Activated gamma-delta T cell treated with Interleukin-2 at 50 U/mL for 16 hours (primary cell): ENCODE results near the gene HSPB2.
"Not testable (repeated sequence)": the region's sequence is repeated elsewhere in the genome, so short reads cannot be mapped to it uniquely, and the experiment has no call there.

Source experiments
- DNase-seq: peaks from one replicate; pipeline ENCODE4 v3.0.0-alpha.2; 2020

HSPB2 gene, protein sequence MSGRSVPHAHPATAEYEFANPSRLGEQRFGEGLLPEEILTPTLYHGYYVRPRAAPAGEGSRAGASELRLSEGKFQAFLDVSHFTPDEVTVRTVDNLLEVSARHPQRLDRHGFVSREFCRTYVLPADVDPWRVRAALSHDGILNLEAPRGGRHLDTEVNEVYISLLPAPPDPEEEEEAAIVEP

DNA sequence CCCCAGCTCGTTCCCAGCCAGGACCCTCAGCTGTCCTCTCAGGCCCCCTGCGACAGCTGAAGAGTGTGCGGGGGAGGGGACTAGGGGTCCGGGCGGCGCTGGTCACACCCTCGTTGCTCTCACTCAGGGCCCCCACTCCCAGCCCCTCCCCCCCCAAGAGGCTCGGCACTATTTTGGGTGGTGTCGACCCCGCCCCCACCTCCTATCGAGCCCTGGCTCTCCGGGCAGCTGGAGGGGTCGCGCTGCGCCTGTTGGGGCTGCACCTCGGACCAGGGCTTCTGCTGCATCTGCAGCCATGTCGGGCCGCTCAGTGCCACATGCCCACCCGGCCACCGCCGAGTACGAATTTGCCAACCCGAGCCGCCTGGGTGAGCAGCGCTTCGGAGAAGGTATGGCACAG lies at the start of gene HSPB2:
HSPB2 (plus strand) TSS at position 200 of the 400 bp plus-strand sequence; CDS start at position 296, 96 bp downstream.
- DNase-seq = no peak

DNA sequence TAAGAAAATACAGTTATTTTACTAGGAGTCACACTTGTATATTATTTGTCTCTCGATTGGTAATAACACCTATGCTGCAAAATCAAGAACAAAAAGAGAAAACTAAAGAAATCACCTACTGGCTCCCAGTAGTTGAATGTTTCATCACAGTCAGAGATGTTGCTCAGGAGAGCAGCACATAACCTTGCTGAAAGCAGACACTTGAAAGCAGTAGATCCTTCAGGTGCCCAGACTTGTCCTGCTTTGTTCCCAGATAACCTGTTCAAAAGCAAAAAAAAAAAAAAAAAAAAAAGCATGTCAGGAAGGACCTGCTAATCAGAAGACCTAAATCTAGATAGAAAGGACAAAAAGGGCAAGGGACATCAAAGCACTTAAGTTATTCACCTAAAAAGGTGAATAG lies 42.4 kb upstream of the HSPB2 start:
- no peak for DNase-seq

DNA sequence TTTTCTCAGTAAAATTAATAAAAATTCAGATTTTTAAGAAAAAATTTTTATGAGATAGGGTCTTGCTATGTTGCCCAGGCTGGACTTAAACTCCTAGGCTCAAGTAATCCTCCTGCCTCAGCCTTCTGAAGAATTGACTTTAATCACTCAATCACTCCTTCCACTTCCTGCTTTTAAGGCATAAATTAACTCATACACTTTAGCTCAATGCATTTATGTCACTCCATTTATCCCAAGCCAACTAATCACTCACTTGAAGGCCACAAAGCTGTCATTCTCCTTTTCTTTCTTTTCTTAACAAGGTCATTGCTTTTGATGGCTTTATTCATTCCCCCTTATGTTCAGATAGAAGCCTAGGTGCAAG lies 42.0 kb upstream of the HSPB2 start:
- DNase-seq = no peak

DNA sequence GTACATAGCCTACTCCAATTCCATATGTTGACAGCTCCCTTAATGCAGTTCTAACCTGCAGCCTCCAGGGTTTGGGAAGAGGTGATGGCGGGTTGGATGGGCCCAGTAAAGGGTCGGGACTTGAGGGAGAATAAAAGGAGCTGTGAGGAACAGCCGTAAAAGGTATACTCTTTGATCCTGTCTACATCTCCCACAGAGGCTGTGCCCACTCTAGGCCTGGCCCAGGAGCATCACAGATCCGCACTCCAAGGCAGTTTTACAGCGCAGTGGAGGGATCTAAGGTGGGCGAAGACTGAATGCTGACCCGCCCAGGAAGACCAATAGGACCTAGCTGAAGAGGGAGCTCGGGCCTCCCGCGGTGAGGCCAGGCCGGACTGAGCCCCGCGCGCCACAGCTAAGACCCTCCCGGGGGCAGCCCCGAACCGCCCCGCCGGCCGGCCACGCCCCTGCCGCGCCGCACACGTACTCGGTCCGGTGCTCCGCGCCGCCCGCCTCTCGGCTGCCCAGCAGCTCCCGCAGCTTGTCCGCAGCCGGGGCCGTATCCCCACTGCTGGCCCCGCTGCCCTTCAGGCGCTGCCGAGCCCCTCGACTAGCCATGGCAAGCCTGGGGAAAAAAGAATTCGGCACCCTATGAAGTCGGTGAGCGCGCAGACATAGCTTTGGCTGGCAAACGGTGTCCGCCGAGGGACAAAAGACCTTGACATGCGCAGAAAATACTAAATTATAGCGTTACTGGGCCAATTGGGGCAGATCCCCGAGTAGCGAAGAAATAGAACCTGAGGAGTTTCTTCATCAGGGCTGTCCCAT lies 41.4 kb upstream of the HSPB2 start, which contains the start of gene ALG9:
ALG9 (minus strand) TSS at position 696 of the 807 bp plus-strand sequence; CDS start at position 597, 99 bp downstream.
- DNase-seq = peak; percentile 93

DNA sequence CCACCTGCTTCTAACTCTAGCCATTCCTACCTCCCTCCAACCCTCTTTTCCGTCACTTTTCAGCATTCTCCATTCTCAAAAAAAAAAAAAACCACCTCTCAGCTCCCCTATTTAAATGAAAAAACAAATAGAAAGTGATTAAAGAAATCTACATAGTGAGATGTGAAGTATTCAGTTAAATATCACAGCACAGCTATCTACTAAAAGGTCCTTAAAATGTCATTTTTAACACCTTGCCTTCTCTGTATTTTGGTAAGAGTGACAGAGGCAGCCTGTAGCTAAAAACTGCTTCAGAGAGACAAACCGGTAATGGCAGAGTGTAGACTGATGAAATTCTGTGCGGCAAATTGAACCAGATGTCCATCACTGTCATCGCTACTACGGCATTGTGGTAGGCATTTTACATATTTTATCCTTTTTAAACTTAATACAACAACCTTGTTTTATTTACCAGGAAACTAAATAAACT lies 40.8 kb upstream of the HSPB2 start:
- no peak for DNase-seq

DNA sequence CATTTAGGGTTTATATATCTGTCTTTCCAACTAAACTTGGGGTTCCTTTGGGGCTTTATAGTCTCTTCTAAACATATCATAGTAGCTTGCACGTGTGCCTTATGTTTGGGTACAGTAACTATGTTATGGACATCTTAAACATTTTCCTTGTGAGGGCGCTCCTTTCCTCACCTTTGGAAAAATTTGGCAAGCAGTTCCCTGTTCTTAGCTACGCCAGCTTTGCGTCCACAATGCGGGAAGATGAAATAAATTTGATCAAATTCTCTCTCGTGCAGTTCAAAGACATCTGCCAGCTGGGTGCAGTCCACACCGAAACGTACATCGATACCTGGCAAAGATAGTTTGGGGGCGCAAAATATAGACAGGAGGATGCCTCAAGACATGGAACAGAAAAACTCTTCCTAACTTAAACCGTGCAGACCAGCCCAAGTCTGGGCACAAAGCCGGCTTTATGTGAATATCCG lies 34.1 kb upstream of the HSPB2 start:
- no peak for DNase-seq

DNA sequence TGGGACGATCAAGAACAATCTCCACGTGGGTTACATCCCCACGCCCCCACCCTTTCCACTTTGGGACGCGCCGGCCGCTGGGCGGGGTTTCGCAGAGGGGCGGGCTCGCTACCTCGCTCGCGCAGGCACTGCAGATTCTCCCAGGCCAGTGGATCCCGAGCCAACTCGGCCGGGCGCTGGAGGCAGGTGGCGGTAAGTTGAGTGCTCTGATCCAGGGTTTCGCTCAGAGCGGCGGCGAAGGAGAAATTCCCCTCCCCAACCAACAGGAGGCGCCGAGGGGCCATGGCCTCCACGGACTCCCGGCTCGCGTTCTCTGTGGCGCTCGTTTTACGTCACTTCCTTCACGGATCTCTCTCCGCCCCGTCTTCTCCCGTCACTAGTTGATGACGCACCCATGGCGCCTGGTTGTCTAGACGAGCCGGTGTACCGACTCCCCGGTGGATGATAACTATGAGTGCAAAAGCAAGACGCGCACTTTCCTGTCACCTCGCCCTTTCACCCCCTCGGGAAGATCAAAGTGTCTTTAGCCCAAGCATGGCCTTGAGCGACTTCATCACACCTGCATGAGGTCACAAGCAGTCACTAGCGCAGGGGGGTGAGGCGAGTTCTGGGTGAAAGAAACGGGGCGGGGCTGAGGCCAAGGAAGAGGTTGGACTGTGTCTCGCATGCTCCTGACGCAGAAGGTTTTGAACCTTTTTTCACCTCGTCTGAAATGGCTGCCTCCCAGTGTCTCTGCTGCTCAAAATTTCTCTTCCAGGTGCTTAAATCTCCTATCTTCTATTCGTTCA lies 33.5 kb upstream of the HSPB2 start, which contains the start of the genes CFAP68 and FDXACB1:
CFAP68 (plus strand) TSS at position 693 of the 788 bp plus-strand sequence; CDS start at position 713, 20 bp downstream.
FDXACB1 (minus strand) TSS at position 317 of the 788 bp plus-strand sequence; CDS start at position 284, 33 bp downstream.
- DNase-seq = peak; percentile 93

DNA sequence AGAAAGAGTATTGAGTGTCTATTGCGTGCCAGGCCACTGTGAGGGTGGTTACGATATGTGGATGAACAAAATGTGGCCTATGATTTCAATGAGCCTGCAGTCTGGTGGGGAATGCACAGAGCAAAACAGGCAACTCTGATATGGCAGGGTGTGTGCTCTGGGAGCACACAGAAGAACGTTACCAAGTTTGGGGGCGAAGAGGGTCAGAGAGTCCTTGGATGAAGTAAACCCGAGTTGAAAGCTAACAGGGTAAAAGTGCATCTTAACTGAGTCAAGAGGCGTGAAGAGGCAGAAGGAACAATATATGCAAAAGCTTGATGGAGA lies 32.9 kb upstream of the HSPB2 start:
- no peak for DNase-seq

DNA sequence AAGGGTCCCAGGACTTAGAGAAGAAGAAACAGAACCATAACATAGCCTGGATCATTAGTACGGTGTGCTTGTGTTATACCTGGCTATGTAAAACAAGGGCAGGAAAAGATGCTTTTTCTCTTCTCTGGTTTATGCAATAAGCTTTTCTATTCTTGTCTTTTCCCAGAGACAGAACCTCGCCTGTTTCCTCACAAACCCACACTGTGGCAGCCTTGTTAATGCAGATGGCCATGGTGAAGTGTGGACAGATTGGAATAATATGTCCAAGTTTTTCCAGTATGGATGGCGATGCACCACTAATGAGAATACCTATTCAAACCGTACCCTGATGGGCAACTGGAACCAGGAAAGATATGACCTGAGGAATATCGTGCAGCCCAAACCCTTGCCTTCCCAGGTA lies 30.3 kb upstream of the HSPB2 start:
- no peak for DNase-seq

DNA sequence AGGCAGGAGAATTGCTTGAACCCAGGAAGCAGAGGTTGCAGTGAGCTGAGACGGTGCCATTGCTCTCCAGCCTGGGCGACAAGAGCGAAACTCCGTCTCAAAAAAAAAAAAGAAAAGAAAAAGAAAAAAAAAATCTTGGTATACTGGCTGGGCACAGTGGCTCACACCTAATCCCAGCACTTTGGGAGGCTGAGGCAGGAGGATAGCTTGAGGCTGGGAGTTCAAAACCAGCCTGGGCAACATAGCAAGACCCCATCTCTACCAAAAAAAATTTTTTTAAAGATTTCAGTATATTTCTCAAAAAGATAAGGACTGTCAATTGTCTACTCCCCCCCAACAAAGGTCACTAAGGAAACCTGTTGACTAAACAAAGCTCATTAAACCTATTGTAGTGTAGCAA lies 27.5 kb upstream of the HSPB2 start:
- DNase-seq = not testable (repeated sequence)

DNA sequence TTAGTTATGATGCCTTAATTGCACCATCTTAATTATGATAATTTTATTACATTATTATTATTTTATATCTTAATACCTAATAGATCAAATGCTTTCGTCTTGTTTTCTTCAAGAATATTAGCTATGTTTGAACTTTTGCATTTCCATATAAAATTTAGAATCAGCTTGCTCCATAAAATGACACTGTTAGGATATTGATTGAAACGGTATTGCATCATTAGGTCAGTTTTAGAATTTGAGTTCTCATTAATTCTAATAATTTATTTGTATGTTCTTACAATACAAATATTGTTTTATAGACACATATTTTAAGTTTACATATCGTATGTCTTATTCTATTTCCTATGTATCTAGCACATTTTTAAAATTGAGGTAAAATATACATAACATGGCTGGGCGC lies 26.5 kb upstream of the HSPB2 start:
- DNase-seq = no peak

DNA sequence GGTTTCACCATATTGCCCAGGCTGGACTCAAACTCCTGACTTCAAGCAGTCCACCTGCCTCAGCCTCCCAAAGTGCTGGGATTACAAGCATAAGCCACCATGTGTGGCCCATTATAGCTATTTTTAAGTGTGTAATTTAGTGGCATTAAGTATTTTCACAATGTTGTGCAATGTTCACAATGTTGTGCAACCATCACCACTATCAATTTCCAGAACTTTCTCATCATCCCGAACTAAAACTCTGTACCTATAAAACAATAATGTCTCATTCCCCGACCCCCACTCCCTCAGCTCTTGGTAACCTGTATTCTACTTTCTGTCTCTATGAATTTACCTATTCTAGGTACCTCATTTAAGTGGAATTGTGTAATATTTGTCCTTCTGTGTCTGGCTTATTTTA lies 25.7 kb upstream of the HSPB2 start:
- DNase-seq = no peak

DNA sequence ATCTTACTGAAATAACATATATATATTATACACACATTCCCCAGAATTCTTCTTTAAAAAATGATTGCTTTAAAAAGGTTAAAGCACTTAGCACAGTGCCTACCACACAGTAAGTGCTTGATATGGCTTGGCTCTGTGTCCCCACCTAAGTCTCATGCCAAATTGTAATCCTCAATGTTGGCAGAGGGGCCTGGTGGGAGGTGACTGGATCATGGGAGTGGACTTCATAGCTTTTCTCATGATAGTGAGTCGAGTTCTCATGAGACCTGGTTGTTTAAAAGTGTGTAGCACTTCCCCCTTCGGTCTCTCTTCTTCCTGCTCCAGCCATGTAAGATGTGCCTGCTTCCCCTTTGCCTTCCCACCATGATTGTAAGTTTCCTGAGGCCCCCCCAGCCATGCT lies 7.1 kb upstream of the HSPB2 start:
- DNase-seq = no peak

DNA sequence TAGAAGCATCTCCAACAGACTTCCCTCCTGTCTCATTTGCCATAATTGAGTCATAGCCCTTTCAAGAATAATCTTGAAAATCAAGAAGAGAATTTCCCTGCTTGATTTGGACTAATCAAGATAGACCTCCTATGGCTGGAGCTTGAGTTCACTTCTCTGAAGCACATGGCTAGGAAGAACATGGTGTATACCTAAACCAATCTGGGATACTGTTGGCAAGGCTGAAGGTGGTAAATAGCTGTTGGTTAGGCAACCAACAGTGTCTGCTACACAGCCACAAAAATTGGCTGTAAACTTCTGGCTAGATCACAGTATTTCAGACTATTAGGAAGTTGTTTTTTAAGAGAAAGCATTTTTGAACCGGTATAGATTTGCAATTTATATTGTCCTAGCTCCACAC lies 5.9 kb upstream of the HSPB2 start:
- DNase-seq = no peak

DNA sequence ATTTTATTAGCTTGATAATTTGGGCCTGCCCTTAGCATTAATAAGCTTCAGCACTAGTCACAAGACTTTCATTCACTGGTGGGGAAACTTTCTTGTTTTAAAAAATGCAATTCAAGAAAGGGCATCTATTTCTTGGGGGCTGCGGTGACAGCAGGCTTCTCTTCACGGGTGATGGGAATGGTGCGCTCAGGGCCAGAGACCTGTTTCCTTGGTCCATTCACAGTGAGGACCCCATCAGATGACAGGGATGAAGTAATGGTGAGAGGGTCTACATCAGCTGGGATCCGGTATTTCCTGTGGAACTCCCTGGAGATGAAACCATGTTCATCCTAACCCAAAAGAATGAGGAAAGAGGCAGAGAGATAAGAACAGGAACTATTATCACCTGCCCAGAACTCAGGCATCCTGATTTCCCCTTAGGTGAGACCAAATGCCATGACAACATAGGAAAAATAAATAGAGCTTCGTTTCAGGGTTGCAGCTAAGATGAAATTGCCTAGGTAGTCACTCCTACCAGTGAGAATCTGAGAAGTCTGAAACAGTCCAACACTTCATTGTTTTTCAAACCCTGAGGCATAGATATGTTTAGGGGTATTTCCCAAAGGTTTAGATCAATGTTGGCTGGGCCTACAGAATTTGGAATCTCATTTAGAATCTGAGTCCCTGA lies 3.8 kb upstream of the HSPB2 start:
- no peak for DNase-seq

DNA sequence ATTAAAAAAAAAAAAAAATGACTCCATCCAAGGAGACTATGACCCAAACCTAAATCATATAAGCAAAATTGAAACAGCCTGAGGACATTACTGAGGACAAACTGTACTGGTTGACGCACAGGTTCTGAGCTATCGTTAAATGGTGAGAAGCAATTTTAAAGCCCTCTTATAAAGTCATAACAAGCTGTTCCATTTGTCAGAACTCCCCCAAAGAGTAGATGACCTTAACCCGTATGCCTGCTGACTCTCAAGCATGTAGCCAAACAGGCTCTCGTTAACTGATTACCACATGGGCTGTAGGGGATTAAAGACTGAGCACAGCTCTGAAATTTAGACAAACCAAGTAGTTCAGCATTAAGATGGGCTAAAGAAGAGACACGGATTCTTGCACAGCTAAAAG lies 3.2 kb upstream of the HSPB2 start:
- no peak for DNase-seq

DNA sequence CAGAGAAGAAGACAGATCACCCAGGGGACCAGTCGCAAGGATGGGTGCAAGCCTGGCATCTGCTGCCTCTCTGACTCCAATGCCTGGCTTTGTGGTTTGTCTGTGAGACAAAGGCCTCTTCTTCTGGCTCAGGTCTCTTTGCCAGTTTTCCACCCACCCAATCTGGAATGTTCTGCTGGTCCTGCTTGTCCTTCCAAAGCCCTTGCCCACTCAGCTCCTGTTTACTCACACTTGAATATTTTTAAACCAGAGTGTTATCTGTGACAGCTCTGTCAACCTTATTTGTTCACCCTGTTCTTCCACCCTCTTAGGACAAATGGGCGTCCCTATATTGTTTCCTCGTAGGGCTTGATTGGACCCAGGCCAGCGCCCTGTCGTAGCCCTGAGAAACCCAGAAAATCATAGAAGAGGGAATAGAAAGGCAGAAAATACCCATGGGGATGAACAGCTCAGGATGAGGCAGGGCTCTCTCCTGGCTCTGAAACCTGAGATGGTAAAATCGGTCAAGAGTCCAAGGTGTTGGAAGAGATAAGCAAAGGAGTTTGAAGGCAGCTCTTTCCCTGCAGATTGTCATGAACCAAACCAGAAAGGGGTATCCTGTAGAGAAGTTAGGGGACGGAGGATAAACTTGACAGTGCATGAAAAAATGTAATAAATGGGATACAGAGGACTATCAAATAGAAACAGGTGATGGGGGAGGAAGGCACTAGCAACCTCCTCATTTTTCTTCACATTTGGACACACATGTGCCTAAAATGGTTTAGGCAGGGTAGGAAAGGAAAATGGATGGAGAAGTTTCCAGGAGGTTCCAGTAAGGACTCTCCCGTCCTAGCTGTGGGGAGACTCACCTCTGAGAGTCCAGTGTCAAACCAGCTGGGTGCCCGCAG lies 1.6 kb upstream of the HSPB2 start:
- DNase-seq = no peak

DNA sequence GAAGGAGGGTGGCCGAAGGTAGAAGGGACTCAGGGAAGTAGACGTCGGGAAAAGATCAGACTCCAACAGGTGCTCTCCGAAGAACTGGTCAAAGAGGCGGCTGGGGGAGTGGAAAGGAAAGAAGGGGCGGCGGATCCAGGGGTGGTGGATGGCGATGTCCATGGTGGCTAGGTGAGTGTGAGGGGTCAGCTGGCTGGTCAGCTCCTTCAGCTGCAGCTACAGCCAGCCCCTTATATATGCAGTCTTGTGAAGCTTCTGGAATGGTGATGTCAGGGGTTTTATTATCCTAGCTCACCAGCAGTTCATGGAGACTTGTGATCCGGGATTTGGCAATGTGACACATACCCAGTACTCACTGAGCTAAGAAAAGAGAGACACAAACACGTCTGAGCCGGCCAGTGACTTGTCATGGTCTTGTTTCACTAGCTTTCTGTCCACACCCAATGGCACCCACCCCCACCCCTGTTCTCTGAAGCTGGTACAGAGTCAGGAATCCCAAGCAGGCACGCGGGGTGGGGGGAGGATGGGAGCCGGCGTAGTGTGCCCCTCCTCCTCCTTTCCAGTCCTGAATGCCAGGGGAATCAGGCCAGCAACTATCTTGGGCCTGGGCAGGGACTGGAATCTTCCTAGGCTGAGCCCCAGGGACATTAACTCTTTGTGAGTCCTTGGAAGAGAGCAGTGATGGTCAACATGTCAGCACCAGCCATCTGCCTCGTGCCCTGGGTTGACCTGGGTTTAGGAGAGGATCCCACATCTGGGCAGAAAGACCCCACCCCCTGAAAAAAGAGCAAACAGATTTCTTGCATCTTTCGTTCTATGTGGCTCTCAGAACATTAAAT lies 752 bp upstream of the HSPB2 start, which contains the start of gene CRYAB:
CRYAB (minus strand) TSS at position 208 of the 839 bp plus-strand sequence; CDS start at position 162, 46 bp downstream.
- DNase-seq = no peak

DNA sequence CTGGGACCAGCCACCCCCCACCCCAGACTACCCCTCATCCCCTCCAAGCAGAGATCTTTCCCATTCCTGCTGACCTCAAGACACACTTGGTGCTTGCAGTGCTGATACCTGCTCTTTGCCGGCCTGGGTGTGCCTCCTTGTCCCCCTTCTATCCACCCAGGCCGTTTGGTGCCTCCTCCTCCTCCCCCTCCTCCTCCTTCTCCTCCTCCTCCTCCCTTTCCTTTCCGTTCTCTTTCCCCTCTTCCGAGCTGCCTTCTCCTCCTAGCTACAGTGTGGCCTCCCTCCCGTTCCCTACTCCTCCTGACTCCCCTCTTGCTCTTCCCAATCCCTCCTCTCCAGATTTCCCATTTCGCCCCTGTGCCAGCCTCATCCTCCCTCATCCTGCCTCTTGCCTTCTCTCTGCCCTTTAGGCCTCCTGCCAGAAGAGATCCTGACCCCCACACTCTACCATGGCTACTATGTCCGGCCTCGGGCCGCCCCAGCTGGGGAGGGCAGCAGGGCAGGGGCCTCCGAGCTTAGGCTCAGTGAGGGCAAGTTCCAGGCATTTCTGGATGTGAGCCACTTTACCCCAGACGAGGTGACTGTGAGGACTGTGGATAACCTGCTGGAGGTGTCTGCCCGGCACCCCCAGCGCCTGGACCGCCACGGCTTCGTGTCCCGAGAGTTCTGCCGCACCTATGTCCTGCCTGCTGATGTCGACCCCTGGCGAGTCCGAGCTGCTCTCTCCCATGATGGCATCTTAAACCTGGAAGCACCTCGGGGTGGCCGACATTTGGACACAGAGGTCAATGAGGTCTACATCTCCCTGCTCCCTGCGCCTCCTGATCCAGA lies 712 bp downstream of the HSPB2 start:
- DNase-seq = no peak

DNA sequence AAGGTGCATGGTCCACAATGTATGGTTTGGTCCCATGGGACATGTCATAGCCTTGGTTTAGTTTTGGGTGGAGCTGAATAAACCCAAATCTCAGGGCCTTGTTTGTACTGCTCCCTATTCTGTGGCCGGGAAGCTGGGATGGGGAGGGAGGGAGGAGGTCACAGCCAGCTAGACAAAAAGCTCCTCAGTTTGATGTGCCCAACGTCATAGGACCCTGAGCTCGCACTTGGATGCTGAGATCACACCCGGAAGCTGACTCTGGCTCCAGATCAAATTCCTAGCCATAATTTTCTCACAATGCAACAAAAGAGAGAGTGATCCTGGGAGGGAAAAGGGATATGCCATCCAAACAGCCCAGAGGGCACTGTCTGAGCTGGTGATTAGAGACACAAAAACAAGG lies 1.5 kb downstream of the HSPB2 start:
- DNase-seq = no peak
